GM18511 (cell line): Measurements from ENCODE around the gene EXOC4.
A peak's percentile ranks its signal among the peaks of the same experiment; 100 is the strongest.
"Not testable (repeated sequence)": the region's sequence is repeated elsewhere in the genome, so short reads cannot be mapped to it uniquely, and the experiment has no call there.

ENCODE experiments used
- ATAC-seq: cut with Tn5 transposase; IDR thresholded peaks from one replicate; pipeline ENCODE4 v1.9.1; 2021; ENCODE audit warnings: mild to moderate bottlenecking, moderate library complexity; ENCODE audit not compliant: unreplicated experiment

The EXOC4 gene

DNA sequence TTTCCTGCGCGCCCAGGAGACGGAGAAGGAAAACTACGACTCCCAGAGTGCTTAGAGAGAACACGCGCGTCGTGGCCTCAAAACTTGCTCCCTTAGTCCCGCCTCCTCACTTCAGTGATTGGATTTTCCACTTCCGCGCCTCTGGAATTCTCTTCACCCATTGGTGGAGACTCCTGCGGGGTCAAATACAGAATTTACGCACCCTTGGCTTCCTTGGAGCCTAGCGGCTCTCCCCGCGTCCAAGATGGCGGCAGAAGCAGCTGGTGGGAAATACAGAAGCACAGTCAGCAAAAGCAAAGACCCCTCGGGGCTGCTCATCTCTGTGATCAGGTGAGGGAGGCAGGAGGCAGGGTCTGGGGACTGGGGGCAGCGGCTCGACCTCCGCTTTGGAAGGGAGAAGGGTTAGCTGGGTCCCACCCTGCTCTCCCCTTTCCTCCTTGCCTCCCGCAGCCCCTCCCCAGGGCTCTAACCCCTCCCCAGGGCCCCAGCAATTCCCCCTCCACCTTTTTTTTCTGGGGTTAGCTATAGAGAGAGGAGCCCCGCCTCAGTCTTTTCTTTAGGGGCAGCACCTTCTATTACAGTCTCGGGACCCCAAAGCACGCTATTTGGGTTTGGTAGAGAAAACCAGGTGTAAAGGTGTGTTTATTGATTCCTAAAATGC lies at the start of gene EXOC4:
Gene EXOC4 (plus strand): TSS at position 221 of the 661 bp plus-strand sequence.
- ATAC-seq = peak; percentile 99

DNA sequence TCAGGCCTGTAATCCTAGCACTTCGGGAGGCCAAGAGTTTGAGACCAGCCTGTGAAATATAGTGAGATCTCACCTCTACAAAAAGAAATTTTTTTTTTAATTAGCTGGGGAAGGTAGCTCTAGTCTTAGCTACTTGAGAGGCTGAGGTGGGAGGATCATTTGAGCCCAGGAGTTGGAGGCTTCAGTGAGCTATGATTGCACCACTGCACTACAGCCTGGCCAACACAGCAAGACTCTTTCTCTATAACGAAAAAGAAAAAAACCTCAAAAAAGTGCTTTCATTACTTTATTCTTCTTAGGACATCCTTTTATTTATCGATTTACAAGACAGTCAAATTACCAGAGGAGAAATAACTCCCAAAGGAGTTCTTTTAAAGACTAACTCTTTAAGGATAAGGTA lies 49.4 kb upstream of the EXOC4 start:
- no peak for ATAC-seq

DNA sequence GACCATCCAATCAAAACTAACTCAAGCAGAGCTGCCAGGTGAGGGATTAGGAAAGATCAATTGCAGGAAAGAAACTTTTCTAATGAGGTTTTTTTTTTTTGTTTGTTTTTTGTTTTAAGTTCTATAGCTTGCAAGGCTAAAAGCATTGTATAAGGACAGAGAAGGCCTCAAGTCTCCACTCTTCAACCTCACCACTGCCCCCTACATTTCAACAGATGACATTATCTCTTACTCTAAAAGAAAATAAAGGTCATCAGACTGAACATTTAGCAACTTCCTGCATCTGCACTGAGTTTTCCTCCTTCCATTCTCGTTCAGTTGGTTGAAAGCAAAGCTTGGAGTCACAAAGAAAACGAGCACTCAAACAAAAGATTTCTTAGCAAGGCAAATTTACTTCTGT lies 45.2 kb upstream of the EXOC4 start:
- no peak for ATAC-seq

DNA sequence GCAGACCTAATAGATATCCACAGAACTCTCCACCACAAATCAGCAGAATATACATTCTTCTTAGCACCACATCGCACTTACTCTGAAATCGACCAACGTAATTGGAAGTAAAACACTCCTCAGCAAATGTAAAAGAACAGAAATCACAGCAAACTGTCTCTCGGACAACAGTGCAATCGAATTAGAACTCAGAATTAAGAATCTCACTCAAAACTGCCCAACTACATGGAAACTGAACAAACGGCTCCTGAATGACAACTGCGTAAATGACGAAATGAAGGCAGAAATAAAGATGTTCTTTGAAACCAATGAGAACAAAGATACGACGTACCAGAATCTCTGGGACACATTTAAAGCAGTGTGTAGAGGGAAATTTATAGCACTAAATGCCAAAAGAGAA lies 42.1 kb upstream of the EXOC4 start:
- ATAC-seq = not testable (repeated sequence)

DNA sequence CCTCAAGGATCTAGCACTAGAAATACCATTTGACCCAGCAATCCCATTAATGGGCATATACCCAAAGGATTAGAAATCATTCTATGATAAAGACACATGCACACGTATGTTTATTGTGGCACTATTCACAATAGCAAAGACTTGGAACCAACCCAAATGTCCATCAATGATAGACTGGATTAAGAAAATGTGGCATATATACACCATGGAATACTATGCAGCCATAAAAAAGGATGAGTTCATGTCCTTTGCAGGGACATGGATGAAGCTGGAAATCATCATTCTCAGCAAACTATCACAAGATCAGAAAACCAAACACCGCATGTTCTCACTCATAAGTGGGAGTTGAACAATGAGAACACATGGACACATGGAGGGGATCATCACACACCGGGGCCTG lies 39.1 kb upstream of the EXOC4 start:
- not testable (repeated sequence) for ATAC-seq

DNA sequence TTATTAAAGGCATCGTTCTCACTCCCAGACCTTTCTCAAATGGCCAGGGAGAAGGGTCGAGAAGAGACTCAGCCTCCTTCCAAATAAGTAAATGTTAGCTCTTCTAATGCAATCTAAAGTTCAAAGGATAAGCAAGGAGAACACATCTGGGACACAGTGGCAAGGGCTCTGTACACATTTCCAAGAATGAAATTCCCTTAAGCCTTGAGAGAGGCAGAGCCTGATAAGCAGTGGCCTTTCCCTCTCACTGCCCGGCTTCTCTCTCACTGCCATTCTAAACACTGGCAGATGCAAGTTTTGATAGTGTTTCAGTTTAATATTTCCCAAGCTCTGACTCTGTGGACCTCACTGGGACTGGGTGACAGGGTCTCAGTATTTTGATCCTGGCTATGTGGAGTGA lies 35.1 kb upstream of the EXOC4 start:
- no peak for ATAC-seq

DNA sequence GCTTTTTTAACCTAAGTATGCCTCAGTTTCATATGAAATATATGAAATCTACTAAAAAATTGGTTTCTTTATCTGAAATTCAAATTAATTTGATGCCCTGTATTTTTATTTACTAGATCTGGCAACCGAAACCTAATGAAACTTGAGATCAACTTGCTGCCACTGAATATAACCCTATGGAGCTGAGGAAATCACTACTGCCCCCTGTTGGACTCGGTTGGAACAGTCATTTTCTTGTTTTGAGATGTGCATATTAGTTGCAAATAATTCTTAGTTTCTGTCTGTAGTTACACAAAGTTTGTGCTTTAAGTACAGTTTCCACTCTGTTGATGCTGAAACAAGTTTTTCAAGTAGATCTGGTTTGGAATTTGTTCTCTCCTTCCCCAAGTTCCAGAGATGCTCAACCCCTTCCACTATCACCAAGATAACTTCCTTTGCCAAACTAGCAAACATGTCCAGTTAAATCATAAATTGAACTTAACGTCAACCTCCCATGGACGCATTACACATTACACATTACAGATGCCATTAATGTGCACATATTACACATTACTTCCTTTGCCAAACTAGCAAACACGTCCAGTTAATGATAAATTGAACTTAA lies 22.2 kb upstream of the EXOC4 start:
- no peak for ATAC-seq

DNA sequence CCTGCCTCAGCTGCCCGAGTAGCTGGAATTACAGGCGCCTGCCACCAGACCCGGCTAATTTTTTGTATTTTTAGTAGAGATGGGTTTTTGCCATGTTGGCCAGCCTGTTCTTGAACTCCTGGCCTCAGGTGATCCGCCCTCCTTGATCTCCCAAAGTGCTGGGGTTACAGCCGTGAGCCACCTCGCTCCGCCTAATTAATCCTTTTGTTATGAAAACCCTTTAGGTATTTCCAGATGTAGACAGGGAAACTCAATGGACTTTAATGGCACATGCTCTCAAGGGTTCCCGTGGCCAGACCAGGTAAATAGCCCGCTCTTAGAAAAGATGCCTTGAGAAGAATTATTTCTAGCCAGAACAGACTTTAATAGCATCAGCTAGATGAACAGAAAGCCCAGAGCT lies 19.7 kb upstream of the EXOC4 start:
- no peak for ATAC-seq

DNA sequence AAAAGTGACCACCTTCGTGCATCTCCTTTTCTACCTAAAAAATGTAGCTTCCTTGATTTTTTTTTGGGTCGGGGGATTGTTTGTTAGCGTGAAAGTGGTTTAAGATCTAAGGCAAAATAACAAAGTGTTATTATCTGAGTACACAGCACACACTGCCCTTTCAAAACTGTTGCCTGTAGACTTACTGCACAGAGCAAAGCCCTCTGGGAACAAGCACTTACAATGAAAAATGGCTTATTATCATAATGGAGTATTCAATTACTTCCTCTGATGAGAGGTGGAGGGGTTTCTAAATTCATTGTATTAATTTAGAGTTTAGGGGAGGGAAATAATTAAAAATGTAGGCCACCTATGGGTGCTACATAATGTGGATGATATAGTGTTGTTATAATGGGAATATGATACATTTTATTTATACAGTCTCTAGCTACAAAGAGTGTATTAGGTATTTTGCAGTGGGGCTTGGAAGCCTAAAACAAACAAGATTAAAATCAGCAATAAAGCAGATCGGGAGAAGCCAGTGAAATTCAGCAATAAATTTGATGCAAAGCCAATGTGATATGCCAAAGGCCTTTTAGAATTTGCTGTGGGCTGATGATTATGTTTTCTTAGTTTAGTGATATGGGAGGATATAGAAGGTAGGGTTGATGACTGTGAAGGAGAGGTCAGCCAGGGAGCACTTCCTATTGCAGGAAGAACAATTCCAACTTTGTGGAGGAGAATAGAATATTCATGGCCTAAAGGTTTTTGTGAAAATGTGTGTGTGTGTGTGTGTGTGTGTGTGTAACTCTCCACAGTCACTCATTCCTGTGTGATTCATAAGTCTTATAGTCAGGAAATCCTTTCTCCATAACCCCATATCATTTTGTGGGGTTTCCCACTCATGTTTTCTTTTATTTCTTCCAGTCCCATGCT lies 17.7 kb upstream of the EXOC4 start:
- no peak for ATAC-seq

DNA sequence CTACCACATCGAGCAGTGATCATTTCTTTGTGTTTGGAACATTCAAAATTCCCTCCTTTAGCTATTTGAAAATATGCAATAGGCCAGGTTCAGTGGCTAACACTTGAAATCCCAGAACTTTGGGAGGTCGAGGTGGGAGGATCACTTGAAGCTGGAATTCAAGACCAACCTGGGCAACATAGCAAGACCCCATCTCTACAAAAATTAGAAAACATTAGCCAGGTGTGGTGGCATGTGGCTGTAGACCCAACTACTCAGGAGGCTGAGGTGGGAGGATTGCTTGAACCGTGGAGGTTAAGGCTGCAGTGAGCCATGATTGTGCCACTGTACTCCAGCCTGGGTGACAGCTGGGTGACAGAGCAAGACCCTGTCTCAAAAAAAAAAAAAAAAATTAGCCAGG lies 15.3 kb upstream of the EXOC4 start:
- ATAC-seq = no peak

DNA sequence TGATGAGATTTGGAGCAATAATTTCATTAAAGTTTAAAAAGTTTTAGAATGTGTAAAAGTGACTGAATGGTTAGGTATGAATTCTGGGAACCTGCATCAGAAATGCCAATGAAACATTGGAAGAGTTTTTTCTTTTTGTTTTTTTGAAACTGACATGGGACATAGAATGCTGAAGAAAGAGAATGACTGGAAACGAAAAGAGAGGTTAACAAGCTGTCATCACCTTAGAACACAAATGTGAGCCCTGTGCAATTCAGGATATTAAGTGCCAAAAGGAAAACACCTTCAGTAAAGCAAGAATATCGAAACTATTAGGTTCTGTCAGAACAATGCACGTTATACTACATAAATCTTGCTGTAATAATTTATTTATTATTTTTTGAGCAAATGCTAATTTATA lies 12.6 kb upstream of the EXOC4 start:
- ATAC-seq = no peak

DNA sequence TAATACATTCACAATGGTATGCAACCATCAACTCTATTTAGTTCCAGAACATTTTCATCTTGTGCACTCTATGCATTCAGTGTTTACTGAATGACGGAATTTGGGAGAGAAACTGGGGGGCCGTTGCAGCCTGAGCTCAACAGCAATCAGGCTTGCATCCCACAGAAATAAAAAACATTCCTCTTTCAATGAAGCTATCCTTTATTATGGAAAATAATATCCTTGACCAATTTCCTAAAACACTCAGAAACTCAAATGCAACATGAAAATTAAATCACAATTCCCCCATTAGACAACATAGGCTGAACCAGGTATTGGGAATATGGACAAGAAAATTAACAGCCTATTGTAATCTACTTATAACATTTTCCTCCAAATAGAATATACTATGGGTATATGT lies 6.3 kb upstream of the EXOC4 start:
- no peak for ATAC-seq

DNA sequence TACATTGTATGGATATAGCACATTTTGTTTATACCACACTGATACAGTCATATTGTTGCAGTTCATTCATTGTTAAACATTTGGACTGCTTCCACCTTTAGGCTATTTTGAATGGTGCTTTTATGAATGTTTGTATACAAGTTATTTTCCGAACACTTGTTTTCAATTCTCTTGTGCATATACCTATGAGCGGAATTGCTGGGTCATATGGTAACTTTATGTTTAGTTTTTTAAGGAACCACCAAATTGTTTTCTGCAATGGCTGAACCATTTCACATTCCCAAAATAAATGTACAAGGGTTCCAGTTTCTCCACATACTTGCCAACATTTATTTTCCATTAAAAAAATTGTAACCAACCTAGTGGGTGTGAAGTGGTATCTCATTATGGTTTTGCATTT lies 4.0 kb upstream of the EXOC4 start:
- ATAC-seq = no peak

DNA sequence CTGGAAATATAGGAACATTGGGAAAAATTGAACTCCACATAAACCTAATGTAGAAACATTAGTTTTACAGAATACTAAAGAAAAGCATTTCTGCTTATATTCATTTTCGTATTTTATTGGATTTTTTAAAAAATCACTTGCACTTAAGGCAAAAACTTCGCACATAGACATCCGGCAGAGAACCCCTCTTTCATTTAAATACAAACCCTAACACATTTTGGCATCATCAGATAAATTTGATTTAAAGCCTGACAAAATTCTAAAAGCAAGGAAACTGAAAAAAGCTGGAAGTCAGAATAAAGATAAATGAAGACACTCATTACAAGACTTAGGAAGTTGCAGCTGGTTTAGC lies 396 bp upstream of the EXOC4 start:
- no peak for ATAC-seq

DNA sequence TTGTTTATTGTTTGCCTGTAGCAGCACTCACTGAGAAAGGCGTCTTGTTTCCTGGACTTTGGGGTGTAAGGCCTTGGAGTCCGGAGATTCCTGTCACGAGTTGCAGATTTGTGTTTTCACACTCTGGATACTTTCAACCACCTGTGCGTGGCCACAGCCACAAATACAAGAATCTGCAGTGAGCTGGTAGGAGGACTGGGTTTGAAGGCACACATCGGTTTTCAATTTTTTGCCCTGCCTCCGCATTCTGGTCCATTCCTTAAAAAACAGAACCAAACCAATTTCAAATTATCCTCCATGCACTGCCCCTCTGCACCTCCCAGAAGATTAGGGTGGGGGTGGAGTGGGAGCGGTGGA lies 619 bp downstream of the EXOC4 start:
- peak; percentile 29 for ATAC-seq

DNA sequence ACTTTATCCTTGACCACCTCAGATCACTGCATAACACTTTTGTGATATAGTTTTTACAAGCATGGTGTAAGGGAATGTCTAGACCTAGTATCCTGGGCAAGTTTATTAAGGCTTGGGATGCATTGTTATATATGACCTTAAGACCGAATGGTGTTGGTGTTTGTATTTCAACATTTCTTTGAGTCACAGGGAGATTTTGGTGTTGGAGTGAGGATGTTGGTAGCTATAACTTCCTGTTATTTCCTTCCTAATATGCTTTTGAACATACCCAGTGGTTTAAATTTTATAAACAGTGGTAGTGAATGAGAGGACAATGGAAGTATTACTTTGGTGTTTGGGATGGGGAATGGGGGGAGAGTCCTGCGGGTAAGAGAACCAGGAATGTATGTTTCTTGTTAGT lies 2.6 kb downstream of the EXOC4 start:
- ATAC-seq = no peak

DNA sequence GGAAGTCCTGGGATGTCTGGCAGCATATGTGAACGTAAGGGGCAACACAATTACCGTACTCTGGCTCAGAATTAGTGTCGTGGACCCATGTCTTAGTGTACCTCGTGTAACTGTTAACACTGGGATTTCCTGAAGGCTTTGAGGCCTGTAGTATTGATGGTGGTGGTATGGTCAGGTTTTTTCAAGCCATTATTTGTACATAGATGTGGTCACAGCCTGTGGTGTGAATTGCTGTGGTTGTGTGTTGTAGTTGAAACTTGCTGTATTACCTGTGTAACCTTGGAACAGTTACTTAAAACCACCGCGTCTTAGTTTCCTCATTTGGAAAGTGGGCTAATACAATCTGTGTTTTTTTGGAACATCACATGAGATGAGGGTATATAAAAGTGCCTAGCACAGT lies 5.3 kb downstream of the EXOC4 start:
- no peak for ATAC-seq

DNA sequence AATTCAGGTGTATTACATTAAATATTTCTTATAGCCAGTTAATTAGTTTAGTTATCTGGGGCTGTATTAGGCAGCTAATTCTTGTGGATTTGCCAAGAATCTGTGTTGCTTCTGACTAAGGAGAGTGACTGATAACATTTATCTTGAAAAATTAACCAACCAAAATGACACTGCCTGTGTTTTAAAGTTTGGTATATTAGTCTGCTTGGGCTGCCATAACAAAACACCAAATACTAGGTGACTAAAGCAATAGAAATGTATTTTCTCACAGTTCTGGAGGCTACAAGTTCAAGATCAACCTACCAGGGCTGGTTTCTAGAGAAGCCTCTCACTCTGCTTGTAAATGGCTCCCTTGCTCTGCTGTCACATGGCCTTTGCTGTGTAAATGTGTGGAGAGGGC lies 12.9 kb downstream of the EXOC4 start:
- no peak for ATAC-seq

DNA sequence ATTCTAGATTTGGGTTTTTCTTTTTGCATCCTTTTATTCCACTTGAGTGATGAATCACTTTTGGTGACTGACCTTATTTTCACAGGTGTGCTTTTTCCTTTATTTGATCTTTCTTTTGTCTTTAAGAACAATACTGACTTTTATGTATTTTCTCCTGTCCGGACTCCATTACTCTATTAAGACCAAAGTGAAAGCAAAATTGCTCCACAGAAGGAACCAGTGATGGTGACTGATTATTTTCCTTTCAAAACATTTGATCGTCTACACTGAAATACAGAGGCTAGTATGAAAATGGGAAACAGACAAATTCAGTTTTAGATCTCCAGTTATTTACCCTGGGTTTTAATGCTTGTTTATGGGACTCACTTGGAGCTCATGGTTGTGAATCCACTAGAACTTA lies 15.5 kb downstream of the EXOC4 start:
- ATAC-seq = no peak

DNA sequence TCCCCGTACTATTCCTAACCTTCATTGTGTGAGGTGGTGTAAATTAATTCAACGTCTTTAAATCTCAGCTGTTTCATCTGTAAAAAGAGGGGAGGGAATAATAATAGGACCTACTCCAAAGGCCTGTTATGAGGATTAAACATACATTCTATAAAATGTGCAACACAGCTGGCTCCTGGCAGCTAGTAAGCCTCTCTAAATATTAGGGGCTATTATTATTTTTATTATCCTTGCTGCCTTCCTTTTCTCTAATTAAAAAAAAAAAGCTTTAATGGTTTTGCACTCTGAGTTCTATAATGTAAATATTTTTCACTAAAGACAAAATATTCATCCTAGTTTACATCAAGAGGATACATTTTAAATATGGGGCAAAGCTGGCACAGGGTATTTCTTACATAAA lies 19.5 kb downstream of the EXOC4 start:
- no peak for ATAC-seq

DNA sequence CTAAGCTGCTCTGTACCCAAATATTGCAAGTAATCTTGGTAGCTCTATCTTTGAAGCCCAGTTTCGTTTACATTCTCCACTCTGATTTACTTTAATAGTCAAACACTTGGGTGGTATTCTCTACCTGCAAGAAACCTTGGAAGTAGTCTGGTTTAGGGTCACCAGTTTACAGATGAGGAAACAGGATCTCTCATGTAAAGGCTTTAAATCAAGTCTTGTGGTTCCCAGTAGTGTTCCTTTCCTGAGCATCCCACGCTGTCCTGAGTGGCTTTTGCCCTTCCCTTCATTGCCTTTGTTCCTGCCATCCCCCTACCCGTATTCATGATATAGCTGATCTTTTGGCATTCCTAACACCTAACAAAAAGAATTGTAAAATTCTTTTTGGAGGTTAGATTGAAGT lies 20.3 kb downstream of the EXOC4 start:
- no peak for ATAC-seq

DNA sequence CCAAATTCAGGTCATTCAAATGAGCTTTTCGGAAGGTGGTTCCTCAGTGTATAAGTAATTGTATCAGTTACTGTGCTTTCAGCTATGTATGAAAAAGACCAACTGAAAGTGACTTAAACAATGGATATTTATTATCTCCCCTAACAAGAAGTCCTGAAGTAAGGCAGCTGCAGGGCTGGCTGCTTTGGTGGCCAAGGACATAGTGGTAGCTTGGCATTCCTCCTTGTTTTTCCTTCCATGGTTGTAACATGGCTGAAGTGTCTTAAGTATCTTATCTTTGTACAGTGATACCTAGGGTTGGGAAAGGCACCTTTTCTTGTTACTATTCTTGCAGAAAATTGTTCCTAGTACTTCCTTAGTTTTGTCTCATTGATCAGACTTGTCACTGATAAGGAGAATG lies 21.4 kb downstream of the EXOC4 start:
- no peak for ATAC-seq
